Measurements from ENCODE around the gene LRFN4. TPM values are rescaled to one million over a fixed set of nuclear protein-coding genes. Genes with fewer than 3 reads are reported as not detected.

Gene LRFN4
- total and polyA plus RNA-seq, 4 donors = 0.75 to 3.4 (median 1.5) TPM; not detected in 1

DNA sequence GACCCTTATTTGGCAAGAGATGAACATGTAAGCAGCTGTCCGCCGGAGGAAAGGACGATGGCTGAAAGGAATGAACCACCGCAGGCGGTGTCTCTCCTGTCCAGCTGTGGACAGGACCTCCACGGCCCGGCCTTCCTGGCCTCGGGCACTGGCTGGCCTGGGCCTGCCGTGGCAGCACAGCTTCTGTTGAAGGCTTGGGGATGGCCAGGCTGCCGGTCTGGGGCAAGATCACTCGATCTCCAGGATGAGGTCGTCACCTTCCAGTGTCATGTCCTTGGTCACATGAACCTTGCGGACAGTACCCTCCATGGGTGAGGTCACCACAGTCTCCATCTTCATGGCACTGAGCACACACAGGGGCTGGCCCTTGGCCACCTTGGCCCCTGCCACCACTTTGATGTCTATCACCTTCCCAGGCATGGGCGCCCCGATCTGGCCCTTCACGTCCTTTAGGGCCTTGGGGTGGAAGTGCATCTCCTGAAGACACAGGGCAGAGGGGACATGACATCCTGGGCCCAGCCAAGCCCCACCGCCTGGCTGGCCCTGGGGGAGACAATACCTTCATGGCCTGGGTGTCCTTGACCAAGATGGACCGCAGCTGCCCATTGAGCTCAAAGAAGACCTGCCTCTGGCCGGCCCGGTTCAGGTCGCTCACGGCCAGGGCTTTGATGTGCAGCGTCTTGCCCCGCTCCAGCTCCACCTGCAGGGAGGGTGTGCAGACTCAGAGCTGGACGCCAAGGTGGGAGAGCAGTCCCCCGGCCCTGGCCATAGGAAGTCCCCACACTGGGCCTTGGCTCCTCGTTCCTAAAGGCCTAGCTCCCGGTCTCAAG is 8.0 kb upstream of the LRFN4 start:
- DNase-seq (ENCODE audit: low spot score) = no peak
- WGBS = 90% methylated on average over 28 of the region's 28 CpGs
- H3K9ac ChIP-seq (ENCODE audit: low read depth in 1 of 2, low read length in 2 of 2) = no peak overlapping the region
- H3K27me3 ChIP-seq (ENCODE audit: control insufficient read depth in 4 of 4, insufficient read depth in 4 of 4, low read length in 3 of 4) = no peaks in the 10 kb centered on the region
- peaks cover 4 to 13% (median 11%) of the 10 kb centered on the region in 4 donors for H3K4me1 ChIP-seq (ENCODE audit: control insufficient read depth in 4 of 4, insufficient read depth in 4 of 4, low read length in 3 of 4)
- H3K9me3 ChIP-seq (ENCODE audit: control insufficient read depth in 4 of 4, low read length in 3 of 4) = no peaks in the 10 kb centered on the region
- H3K27ac ChIP-seq (ENCODE audit: low read depth in 1 of 2, low read length in 2 of 2) = no peak overlapping the region
- TF ChIP-seq HNF4A (conservative IDR thresholded peaks at IDR 0.05) (no peak), JUND (IDR thresholded peaks at IDR 0.05) (no peak)
- no peak overlapping the region for H3K4me3 ChIP-seq (ENCODE audit: low read depth in 1 of 3, low read length in 3 of 3)
- peaks cover 14 to 65% (median 27%) of the 10 kb centered on the region in 4 donors for H3K36me3 ChIP-seq (ENCODE audit: control insufficient read depth in 4 of 4, insufficient read depth in 3 of 4, low read depth in 1 of 4, low read length in 3 of 4)

DNA sequence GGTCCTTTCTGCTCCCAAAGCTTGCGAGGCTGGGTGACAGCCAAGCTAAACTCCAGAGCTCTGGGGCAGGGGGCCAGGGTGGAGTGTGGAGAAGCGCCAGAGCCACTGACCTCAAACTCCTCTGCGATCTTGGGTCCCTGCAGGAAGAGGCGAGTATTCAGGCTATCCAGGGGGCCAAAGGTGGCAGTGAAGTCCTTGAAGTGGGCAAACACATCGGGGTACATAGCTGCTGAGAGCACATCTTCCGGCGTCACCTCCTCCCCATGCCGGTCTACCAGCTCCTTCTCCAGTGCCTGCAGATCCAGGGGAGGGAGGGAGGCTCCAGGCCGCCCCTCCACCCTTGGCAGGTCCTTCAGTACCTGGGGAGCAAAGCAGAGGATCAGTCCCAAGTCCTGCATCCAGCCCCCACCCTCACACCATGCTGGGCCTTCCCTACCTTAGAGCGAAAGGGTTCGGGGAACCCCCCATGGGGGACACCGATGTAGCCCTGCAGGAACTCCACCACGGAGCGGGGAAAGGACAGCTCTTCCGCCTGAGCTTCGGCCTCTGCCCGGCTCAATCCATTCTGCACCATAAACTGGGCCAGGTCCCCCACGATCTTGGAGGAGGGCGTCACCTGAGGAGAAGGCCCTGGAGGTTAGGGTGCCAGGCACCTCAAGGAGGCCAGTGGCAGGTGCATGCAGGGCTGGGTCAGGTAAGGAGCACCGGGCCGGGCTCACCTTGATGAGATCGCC is 7.2 kb upstream of the LRFN4 start:
- Histone ChIP-seq H3K36me3 (ENCODE audit: control insufficient read depth in 4 of 4, insufficient read depth in 3 of 4, low read depth in 1 of 4, low read length in 3 of 4) (peaks cover 14 to 67% (median 28%) of the 10 kb centered on the region in 4 donors), H3K4me1 (ENCODE audit: control insufficient read depth in 4 of 4, insufficient read depth in 4 of 4, low read length in 3 of 4) (peaks cover 3 to 5% (median 4%) of the 10 kb centered on the region in 4 donors), H3K4me3 (ENCODE audit: low read depth in 1 of 3, low read length in 3 of 3) (no peak overlapping the region), H3K27ac (ENCODE audit: low read depth in 1 of 2, low read length in 2 of 2) (no peak overlapping the region), H3K9me3 (ENCODE audit: control insufficient read depth in 4 of 4, low read length in 3 of 4) (no peaks in the 10 kb centered on the region), H3K9ac (ENCODE audit: low read depth in 1 of 2, low read length in 2 of 2) (no peak overlapping the region), H3K27me3 (ENCODE audit: control insufficient read depth in 4 of 4, insufficient read depth in 4 of 4, low read length in 3 of 4) (no peaks in the 10 kb centered on the region)
- no peak for DNase-seq (ENCODE audit: low spot score)
- 93% methylated on average over 22 of the region's 22 CpGs for WGBS
- TF ChIP-seq FOXA1 (IDR thresholded peaks at IDR 0.05) (no peak), FOXA2 (IDR thresholded peaks at IDR 0.05) (no peak), RAD21 (IDR thresholded peaks at IDR 0.05) (no peak), HNF4A (conservative IDR thresholded peaks at IDR 0.05) (no peak), YY1 (IDR thresholded peaks at IDR 0.05) (no peak), EGR1 (IDR thresholded peaks at IDR 0.05; ENCODE audit: low read depth in 2 of 2) (no peak), TAF1 (conservative IDR thresholded peaks at IDR 0.05) (no peak), GABPA (IDR thresholded peaks at IDR 0.05 in 1 of 2, conservative IDR thresholded peaks at IDR 0.05 in 1 of 2) (no peak), SP1 (IDR thresholded peaks at IDR 0.05) (no peak), RXRA (IDR thresholded peaks at IDR 0.05) (no peak), HNF4G (IDR thresholded peaks at IDR 0.05) (no peak), NR2F2 (IDR thresholded peaks at IDR 0.05) (no peak), JUND (IDR thresholded peaks at IDR 0.05) (no peak)
- TF ChIP-seq, protein P1, sequence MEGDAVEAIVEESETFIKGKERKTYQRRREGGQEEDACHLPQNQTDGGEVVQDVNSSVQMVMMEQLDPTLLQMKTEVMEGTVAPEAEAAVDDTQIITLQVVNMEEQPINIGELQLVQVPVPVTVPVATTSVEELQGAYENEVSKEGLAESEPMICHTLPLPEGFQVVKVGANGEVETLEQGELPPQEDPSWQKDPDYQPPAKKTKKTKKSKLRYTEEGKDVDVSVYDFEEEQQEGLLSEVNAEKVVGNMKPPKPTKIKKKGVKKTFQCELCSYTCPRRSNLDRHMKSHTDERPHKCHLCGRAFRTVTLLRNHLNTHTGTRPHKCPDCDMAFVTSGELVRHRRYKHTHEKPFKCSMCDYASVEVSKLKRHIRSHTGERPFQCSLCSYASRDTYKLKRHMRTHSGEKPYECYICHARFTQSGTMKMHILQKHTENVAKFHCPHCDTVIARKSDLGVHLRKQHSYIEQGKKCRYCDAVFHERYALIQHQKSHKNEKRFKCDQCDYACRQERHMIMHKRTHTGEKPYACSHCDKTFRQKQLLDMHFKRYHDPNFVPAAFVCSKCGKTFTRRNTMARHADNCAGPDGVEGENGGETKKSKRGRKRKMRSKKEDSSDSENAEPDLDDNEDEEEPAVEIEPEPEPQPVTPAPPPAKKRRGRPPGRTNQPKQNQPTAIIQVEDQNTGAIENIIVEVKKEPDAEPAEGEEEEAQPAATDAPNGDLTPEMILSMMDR (IDR thresholded peaks at IDR 0.05; ENCODE audit: low read depth, low read length, missing input control) = no peak
- TF ChIP-seq, protein P2, sequence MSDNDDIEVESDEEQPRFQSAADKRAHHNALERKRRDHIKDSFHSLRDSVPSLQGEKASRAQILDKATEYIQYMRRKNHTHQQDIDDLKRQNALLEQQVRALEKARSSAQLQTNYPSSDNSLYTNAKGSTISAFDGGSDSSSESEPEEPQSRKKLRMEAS (IDR thresholded peaks at IDR 0.05) = no peak
- TF ChIP-seq, protein P3, sequence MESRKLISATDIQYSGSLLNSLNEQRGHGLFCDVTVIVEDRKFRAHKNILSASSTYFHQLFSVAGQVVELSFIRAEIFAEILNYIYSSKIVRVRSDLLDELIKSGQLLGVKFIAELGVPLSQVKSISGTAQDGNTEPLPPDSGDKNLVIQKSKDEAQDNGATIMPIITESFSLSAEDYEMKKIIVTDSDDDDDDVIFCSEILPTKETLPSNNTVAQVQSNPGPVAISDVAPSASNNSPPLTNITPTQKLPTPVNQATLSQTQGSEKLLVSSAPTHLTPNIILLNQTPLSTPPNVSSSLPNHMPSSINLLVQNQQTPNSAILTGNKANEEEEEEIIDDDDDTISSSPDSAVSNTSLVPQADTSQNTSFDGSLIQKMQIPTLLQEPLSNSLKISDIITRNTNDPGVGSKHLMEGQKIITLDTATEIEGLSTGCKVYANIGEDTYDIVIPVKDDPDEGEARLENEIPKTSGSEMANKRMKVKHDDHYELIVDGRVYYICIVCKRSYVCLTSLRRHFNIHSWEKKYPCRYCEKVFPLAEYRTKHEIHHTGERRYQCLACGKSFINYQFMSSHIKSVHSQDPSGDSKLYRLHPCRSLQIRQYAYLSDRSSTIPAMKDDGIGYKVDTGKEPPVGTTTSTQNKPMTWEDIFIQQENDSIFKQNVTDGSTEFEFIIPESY (IDR thresholded peaks at IDR 0.05) = no peak
- TF ChIP-seq, protein P4, sequence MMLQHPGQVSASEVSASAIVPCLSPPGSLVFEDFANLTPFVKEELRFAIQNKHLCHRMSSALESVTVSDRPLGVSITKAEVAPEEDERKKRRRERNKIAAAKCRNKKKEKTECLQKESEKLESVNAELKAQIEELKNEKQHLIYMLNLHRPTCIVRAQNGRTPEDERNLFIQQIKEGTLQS (IDR thresholded peaks at IDR 0.05) = no peak
- TF ChIP-seq, protein P5, sequence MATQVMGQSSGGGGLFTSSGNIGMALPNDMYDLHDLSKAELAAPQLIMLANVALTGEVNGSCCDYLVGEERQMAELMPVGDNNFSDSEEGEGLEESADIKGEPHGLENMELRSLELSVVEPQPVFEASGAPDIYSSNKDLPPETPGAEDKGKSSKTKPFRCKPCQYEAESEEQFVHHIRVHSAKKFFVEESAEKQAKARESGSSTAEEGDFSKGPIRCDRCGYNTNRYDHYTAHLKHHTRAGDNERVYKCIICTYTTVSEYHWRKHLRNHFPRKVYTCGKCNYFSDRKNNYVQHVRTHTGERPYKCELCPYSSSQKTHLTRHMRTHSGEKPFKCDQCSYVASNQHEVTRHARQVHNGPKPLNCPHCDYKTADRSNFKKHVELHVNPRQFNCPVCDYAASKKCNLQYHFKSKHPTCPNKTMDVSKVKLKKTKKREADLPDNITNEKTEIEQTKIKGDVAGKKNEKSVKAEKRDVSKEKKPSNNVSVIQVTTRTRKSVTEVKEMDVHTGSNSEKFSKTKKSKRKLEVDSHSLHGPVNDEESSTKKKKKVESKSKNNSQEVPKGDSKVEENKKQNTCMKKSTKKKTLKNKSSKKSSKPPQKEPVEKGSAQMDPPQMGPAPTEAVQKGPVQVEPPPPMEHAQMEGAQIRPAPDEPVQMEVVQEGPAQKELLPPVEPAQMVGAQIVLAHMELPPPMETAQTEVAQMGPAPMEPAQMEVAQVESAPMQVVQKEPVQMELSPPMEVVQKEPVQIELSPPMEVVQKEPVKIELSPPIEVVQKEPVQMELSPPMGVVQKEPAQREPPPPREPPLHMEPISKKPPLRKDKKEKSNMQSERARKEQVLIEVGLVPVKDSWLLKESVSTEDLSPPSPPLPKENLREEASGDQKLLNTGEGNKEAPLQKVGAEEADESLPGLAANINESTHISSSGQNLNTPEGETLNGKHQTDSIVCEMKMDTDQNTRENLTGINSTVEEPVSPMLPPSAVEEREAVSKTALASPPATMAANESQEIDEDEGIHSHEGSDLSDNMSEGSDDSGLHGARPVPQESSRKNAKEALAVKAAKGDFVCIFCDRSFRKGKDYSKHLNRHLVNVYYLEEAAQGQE (IDR thresholded peaks at IDR 0.05) = no peak

Measured in liver (tissue), 9 donors.